Small intestine (tissue), 7 donors: ENCODE data around the gene DYDC2. TPM values are rescaled to one million over a fixed set of nuclear protein-coding genes. Genes with fewer than 3 reads are reported as not detected.
A peak's percentile ranks its signal among the peaks of the same experiment; 100 is the strongest.
"Not testable (repeated sequence)": the region's sequence is repeated elsewhere in the genome, so short reads cannot be mapped to it uniquely, and the experiment has no call there.

Experiments used
- DNase-seq, 2 donors: peaks; one replicate each; pipeline versions ENCODE4 v3.0.0 to v3.0.0-alpha.2; 2013
- FAIRE-seq: peaks from 2 replicates; lab custom pipeline; 2012; peaks lifted over from hg19 to GRCh38; lab: Jason Lieb, UNC
- H3K27ac ChIP-seq, 3 donors: one replicate each; pipeline ENCODE4 v1.5.1; 2013; ENCODE audit warnings: low read length in 2 of 3, mild to moderate bottlenecking in 2 of 3, control low read depth in 1 of 3, inconsistent platforms in 1 of 3, low read depth in 1 of 3, moderate library complexity in 1 of 3
- H3K27me3 ChIP-seq, 3 donors: one replicate each; pipeline ENCODE4 v1.6.1; 2013; ENCODE audit warnings: low read length in 3 of 3, inconsistent platforms in 1 of 3; ENCODE audit not compliant: control insufficient read depth in 3 of 3, insufficient read depth in 3 of 3
- H3K36me3 ChIP-seq, 3 donors: one replicate each; pipeline ENCODE4 v1.6.1; 2013; ENCODE audit warnings: low read length in 3 of 3, inconsistent platforms in 1 of 3, low read depth in 1 of 3, mild to moderate bottlenecking in 1 of 3, moderate library complexity in 1 of 3; ENCODE audit not compliant: control insufficient read depth in 3 of 3, insufficient read depth in 2 of 3
- H3K4me1 ChIP-seq, 3 donors: one replicate each; pipeline ENCODE4 v1.6.1; 2013; ENCODE audit warnings: low read length in 2 of 3, inconsistent platforms in 1 of 3, low read depth in 1 of 3, mild to moderate bottlenecking in 1 of 3, moderate library complexity in 1 of 3; ENCODE audit not compliant: control insufficient read depth in 3 of 3, insufficient read depth in 2 of 3
- H3K4me3 ChIP-seq, 3 donors: one replicate each; pipeline ENCODE4 v1.5.1; 2013; ENCODE audit warnings: low read length in 3 of 3, control low read depth in 1 of 3, inconsistent platforms in 1 of 3, low read depth in 1 of 3, mild to moderate bottlenecking in 1 of 3, moderate library complexity in 1 of 3
- H3K9me3 ChIP-seq, 2 donors: one replicate each; pipeline ENCODE4 v1.6.1; 2013; ENCODE audit warnings: low read depth in 1 of 2, low read length in 1 of 2; ENCODE audit not compliant: control insufficient read depth in 2 of 2, insufficient read depth in 1 of 2
- WGBS, 3 donors: extraction: QIAGEN DNeasy Blood & Tissue Kit; methylation state at CpG; one replicate each; pipeline ENCODE4 v1.1.7; 2013; 5-methylcytosine and 5-hydroxymethylcytosine counted together
- polyA plus RNA-seq, 4 donors: library from polyadenylated mRNA; stranded (reverse) in 3 of 4; unstranded in 1 of 4; fragments of 200-250 nt in 3 of 4; fragments of 120-200 nt in 1 of 4; gene quantifications; one replicate each; pipeline versions ENCODE4 v1.2.1 to v1.2.3, GENCODE V29; 2013
- donor health status: healthy with polysubstance abuse.
- donor health status: control.
- donor health status: control.
- donor health status: Bipolar disorder and iron deficiency.
- donor health status: healthy.

The DYDC2 gene
- polyA plus RNA-seq, 4 donors: 0.64 to 1.4 TPM; not detected in 2

DNA sequence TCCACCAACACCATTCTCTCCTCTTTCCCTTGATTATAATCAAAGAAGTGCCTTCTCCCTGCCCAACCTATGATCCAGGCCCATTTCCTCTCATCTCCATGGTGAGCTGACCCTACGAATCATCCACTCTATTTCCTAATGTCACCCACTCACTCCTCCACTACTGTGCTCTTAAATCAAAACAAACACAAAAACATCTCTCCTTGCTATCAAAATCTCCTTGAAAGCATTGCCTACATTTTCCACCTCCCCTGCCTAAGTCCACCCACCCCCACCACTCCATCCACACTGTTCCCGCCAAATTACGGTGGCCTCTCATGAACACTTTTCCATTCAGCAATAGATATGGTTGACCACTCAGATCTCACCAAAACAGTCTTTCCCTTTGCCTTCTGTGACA is 5.4 kb upstream of the DYDC2 start:
- peaks cover 0 to 4% (median 0%) of the 10 kb centered on the region in 3 donors for H3K27me3 ChIP-seq
- no peak overlapping the region for H3K27ac ChIP-seq
- H3K4me1 ChIP-seq: no peaks in the 10 kb centered on the region
- H3K9me3 ChIP-seq: no peaks in the 10 kb centered on the region
- WGBS, 3 donors: 88 to 93% (median 92%) methylated on average over 3 of the region's 3 CpGs
- no peaks in the 10 kb centered on the region for H3K36me3 ChIP-seq
- FAIRE-seq (no peak), DNase-seq (no peak)
- no peak overlapping the region for H3K4me3 ChIP-seq

DNA sequence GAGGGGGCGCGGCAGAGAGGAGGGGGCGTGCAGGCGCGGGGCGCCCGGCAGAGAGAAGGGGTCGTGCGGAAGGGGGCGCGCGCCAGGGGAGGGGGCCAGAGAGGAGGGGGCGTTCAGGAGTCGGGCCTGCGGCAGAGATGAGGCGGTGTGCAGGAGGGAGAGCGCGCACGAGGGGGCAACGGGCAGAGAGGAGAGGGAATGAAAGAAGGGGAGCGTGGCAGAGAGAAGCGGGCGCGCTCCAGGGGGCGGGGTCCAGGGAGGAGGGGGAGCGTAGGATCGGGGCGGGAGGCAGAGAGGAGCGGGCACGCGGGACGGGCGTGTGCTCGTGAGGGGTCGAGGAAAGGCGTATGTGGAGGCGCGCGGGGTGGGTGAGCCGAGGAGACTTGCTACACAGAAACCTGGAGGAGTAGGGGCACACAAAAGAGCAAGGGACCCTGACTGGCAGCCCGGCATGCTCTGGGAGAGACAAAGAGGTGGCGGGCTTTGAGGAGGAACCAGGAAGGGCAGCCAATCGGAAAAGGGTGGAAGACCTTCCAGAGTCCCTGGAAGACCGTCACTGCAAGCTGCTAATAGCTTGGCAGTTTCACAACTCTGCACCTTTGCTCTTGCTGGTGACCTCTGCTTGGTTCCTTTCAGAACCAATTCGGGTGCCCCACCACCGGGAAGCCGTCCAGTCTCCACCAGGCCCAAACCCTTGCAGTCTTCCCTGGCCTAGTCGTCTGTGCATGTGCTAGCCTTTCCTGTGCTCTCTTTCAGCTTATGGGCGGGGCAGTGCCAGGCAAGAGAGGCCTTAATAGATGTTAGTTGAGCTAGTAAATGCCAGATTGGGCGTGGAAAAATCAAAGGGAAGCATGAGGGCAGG is 639 bp downstream of the DYDC2 start:
- H3K4me3 ChIP-seq: peak overlapping the region; percentile 23 to 42 (median 40)
- H3K36me3 ChIP-seq: no peaks in the 10 kb centered on the region
- DNase-seq: peak; percentile 52
- WGBS, 3 donors: 8 to 12% (median 9%) methylated on average over 41 to 50 of the region's 50 CpGs
- no peak for FAIRE-seq
- no peaks in the 10 kb centered on the region for H3K9me3 ChIP-seq
- H3K27me3 ChIP-seq: peaks cover 0 to 15% (median 8%) of the 10 kb centered on the region in 3 donors
- H3K4me1 ChIP-seq: peaks cover 0 to 3% (median 0%) of the 10 kb centered on the region in 3 donors
- no peak overlapping the region for H3K27ac ChIP-seq

GRCh38 chr10:80357851-80358125 is 1.2 kb downstream of the DYDC2 start:
- no peak for DNase-seq
- Histone ChIP-seq H3K4me3 (no peak overlapping the region), H3K9me3 (no peaks in the 10 kb centered on the region), H3K27me3 (peaks cover 0 to 15% (median 9%) of the 10 kb centered on the region in 3 donors), H3K4me1 (peaks cover 0 to 3% (median 0%) of the 10 kb centered on the region in 3 donors), H3K36me3 (no peaks in the 10 kb centered on the region), H3K27ac (no peak overlapping the region)
- WGBS, 3 donors: 66 to 88% (median 78%) methylated on average over 5 of the region's 5 CpGs
- FAIRE-seq: no peak

- H3K27ac ChIP-seq, H3K4me1 ChIP-seq, FAIRE-seq, H3K4me3 ChIP-seq, DNase-seq, H3K9me3 ChIP-seq, H3K36me3 ChIP-seq: not testable (repeated sequence)
- WGBS, 3 donors: 30 to 52% (median 31%) methylated on average over 2 of the region's 2 CpGs
- peaks cover 0 to 15% (median 10%) of the 10 kb centered on the region in 3 donors for H3K27me3 ChIP-seq
Measured at GRCh38 chr10:80358925-80359324, 2.3 kb downstream of the DYDC2 start.

DNA sequence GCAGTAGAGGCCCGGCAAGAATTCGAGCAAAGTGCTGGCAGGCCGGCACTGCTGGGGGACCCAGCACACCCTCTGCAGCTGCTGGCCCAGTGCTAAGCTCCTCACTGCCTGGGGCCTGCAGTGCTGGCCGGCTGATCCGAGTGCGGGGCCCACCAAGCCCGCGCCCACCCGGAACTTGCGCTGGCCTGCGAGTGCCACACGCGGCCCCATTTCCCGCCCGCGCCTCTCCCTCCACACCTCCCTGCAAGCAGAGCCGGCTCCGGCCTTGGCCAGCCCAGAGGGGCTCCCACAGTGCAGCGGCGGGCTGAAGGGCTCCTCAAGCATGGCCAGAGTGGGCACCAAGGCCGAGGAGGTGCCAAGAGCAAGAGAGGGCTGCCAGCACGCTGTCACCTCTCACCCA is 3.1 kb downstream of the DYDC2 start:
- H3K27me3 ChIP-seq: peaks cover 0 to 15% (median 10%) of the 10 kb centered on the region in 3 donors
- H3K4me3 ChIP-seq: no peak overlapping the region
- peaks cover 0 to 3% (median 0%) of the 10 kb centered on the region in 3 donors for H3K4me1 ChIP-seq
- FAIRE-seq (no peak), DNase-seq (no peak)
- H3K36me3 ChIP-seq: no peaks in the 10 kb centered on the region
- H3K9me3 ChIP-seq: no peaks in the 10 kb centered on the region
- WGBS, 3 donors: 91 to 96% (median 94%) methylated on average over 22 of the region's 22 CpGs
- H3K27ac ChIP-seq: no peak overlapping the region

DNA sequence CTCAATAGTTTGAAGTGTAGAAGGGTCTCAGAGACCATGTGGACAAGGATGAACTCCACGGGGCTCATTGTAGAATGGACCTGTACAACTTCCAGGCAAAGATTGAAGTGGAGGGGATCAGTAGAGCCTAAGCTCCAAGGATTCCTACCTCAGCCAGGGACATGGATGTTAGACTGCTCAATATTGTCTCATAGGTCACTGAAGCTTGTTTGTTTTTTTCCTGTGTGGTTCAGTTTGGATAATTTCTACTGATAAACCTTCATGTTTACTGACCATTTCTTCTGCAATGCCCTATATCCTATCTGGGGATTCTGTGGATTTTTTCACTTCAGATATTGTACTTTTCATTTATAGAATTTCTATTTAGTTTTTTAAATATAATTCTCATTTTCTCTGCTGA is 8.9 kb downstream of the DYDC2 start:
- H3K9me3 ChIP-seq: peaks cover 0 to 14% of the 10 kb centered on the region in 2 donors
- peaks cover 0 to 4% (median 0%) of the 10 kb centered on the region in 3 donors for H3K27me3 ChIP-seq
- H3K4me3 ChIP-seq: no peak overlapping the region
- WGBS, 3 donors: 0 to 43% (median 15%) methylated on average over 1 of the region's 1 CpG
- H3K27ac ChIP-seq: no peak overlapping the region
- no peaks in the 10 kb centered on the region for H3K36me3 ChIP-seq
- H3K4me1 ChIP-seq: no peaks in the 10 kb centered on the region
- FAIRE-seq: no peak
- DNase-seq: no peak

GRCh38 chr10:80371467-80371866 is 14.9 kb downstream of the DYDC2 start:
- Histone ChIP-seq H3K27me3 (peaks cover 0 to 2% (median 0%) of the 10 kb centered on the region in 3 donors), H3K27ac (no peak overlapping the region), H3K4me1 (no peaks in the 10 kb centered on the region), H3K4me3 (no peak overlapping the region), H3K36me3 (no peaks in the 10 kb centered on the region), H3K9me3 (peaks cover 0 to 14% of the 10 kb centered on the region in 2 donors)
- 68 to 77% (median 74%) methylated on average over 6 of the region's 6 CpGs for WGBS, 3 donors
- DNase-seq: no peak
- FAIRE-seq: no peak

- Histone ChIP-seq H3K4me1 (no peaks in the 10 kb centered on the region), H3K27me3 (no peaks in the 10 kb centered on the region), H3K27ac (no peak overlapping the region), H3K36me3 (no peaks in the 10 kb centered on the region), H3K9me3 (peaks cover 0 to 3% of the 10 kb centered on the region in 2 donors), H3K4me3 (no peak overlapping the region)
- 80 to 85% (median 84%) methylated on average over 5 of the region's 5 CpGs for WGBS, 3 donors
- no peak for FAIRE-seq
- DNase-seq: no peak
Measured at GRCh38 chr10:80372675-80373074, 16.1 kb downstream of the DYDC2 start.
